ENCODE results near the gene MARCHF9.

MARCHF9 gene

GRCh38 chr12:57738661-57739237 lies 16.2 kb upstream of the MARCHF9 start, which contains the start of gene AGAP2:
AGAP2 (minus strand) TSS chr12:57738742; CDS start chr12:57738246, 496 bp downstream.
- H3K36me3 Mint-ChIP-seq, result peaks cover 14 to 34% of the 10 kb centered on the region in 2 donors
- peaks cover 26 to 35% of the 10 kb centered on the region in 2 donors for H3K4me1 Mint-ChIP-seq
- H3K4me3 Mint-ChIP-seq, result peak within 1 kb of the TSS in 1 of 2 donors; percentile 45

DNA sequence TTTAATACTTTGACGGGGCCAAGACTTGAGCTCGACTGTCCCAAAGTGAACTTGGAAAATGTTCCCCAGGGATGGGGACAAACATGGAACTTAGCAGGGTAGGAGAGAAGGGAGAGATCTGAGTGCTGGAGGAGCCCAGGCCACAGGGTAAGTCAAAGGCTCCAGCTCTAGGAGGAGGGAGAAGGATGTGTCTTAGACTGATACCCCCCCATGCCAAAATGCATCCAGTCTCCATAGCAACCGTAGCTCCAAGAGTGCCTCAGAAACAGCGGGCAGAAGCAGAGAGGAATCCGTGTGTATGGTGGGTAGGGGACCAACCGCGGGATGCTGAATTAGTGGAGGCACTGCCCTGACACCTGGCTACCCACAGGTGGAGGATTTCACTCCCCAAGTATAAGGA lies 15.5 kb upstream of the MARCHF9 start:
- peaks cover 29 to 40% of the 10 kb centered on the region in 2 donors for H3K4me1 Mint-ChIP-seq
- no peaks in the 10 kb centered on the region for H3K27me3 Mint-ChIP-seq
- ATAC-seq (replicated peaks) (no peak), DNase-seq (no peak)
- H3K27ac Mint-ChIP-seq, result peak overlapping the region; percentile 75
- H3K4me3 Mint-ChIP-seq, result peak overlapping the region in 1 of 2 donors; percentile 45
- no peaks in the 10 kb centered on the region for H3K9me3 Mint-ChIP-seq
- H3K36me3 Mint-ChIP-seq, result peaks cover 12 to 29% of the 10 kb centered on the region in 2 donors

More at GRCh38 chr12:57738661-57739237, 16.2 kb upstream of the MARCHF9 start, which contains the start of gene AGAP2:
- DNase-seq (no peak), ATAC-seq (replicated peaks) (no peak)
- Mint-ChIP-seq H3K27ac (peak within 1 kb of the TSS; percentile 75), H3K9me3 (no peaks in the 10 kb centered on the region), H3K27me3 (no peaks in the 10 kb centered on the region)

DNA sequence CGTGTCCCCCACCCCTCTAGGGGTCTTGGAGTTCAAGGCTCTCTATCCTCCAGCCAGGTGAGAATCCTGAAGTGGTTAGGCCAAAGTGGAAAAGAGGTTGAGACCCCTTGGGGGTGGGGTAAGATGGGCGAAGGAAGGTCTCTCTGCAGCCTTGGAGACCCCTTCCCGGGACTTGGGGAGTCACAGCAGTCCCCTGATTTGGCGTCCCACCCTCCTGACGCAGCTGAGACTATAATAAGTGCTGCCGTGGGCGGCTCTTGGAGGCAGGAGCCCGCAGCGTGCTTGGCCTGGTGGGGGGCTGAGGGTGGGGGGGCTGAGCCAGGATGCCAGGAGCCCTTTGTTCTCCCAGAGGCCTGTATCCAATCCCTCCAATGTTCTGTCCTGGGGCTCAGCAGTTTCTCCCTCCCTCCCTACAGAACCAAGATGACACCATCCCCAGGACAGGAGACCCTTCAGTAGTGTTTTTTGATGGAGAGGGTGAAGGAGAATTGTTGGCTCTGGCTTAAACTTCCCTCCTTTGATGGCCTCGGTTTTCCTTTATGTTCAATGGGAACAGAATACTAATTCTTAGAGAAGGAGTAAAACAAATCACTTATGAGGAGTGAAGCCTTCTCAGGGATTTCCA lies 14.9 kb upstream of the MARCHF9 start:
- no peak for DNase-seq
- Mint-ChIP-seq H3K36me3 (peaks cover 9 to 27% of the 10 kb centered on the region in 2 donors), H3K27ac (no peak overlapping the region), H3K4me3 (no peak overlapping the region), H3K27me3 (no peaks in the 10 kb centered on the region), H3K9me3 (no peaks in the 10 kb centered on the region), H3K4me1 (peaks cover 32 to 43% of the 10 kb centered on the region in 2 donors)
- no peak for ATAC-seq (replicated peaks)

GRCh38 chr12:57740656-57741412 lies 14.1 kb upstream of the MARCHF9 start:
- Mint-ChIP-seq H3K27me3 (no peaks in the 10 kb centered on the region), H3K4me1 (peaks cover 36 to 50% of the 10 kb centered on the region in 2 donors), H3K4me3 (peak overlapping the region; percentile 85 to 92), H3K36me3 (peaks cover 9 to 27% of the 10 kb centered on the region in 2 donors), H3K27ac (peak overlapping the region; percentile 91), H3K9me3 (no peaks in the 10 kb centered on the region)
- DNase-seq (no peak), ATAC-seq (replicated peaks) (peak; percentile 41)

DNA sequence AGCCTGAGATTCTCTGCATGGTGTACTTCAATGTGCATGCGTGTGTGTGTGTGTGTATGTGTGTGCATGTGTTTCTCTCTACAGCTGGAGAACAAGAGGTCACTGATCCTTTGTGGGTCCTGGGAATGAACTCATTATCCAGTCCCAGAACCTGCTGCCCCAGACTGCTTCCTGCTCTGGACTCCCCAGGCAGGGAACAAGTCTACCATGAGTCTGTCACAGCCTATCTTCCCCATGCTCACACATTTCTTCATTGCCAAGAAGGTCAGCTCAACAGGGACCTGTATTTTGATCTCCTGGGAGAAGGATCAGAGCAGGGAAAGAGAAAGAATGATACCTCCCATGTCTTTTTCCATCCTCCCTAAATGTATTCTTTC lies 13.5 kb upstream of the MARCHF9 start:
- H3K27me3 Mint-ChIP-seq, result no peaks in the 10 kb centered on the region
- H3K27ac Mint-ChIP-seq, result peak overlapping the region; percentile 91
- no peak for ATAC-seq (replicated peaks)
- H3K4me1 Mint-ChIP-seq, result peaks cover 41 to 55% of the 10 kb centered on the region in 2 donors
- peak overlapping the region; percentile 85 to 92 for H3K4me3 Mint-ChIP-seq
- H3K36me3 Mint-ChIP-seq, result peaks cover 10 to 29% of the 10 kb centered on the region in 2 donors
- H3K9me3 Mint-ChIP-seq, result no peaks in the 10 kb centered on the region
- DNase-seq, result no peak

- Mint-ChIP-seq H3K36me3 (peaks cover 10 to 29% of the 10 kb centered on the region in 2 donors), H3K27me3 (no peaks in the 10 kb centered on the region), H3K27ac (peak overlapping the region; percentile 91), H3K4me1 (peaks cover 40 to 58% of the 10 kb centered on the region in 2 donors), H3K4me3 (peak overlapping the region; percentile 85 to 92), H3K9me3 (no peaks in the 10 kb centered on the region)
- peak; percentile 67 to 70 for ATAC-seq (replicated peaks)
- DNase-seq, result peak; percentile 57
Observed at GRCh38 chr12:57741844-57742738, 12.8 kb upstream of the MARCHF9 start.

DNA sequence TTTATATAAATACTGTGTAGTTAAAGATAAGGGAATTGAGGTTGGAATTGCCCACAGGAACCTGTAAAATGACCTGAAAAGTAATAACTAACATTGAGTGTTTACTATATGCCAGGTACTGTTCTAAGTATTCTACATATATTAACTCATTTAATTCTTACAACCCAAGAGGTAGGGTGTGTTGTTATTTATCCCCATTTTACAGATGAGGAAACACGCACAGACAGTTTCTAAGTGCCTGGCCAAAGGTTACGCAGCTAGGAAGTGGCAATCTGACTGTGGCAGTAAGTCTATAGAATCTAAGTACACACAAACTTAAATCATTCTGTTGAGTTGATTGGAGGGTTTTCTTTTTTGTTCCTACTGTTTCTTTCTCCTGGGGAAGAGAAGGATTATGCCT lies 11.1 kb upstream of the MARCHF9 start:
- Mint-ChIP-seq H3K27me3 (no peaks in the 10 kb centered on the region), H3K9me3 (no peaks in the 10 kb centered on the region), H3K4me1 (peaks cover 40 to 62% of the 10 kb centered on the region in 2 donors), H3K27ac (no peak overlapping the region), H3K36me3 (peaks cover 19 to 44% of the 10 kb centered on the region in 2 donors), H3K4me3 (peak overlapping the region in 1 of 2 donors; percentile 96)
- DNase-seq (no peak), ATAC-seq (replicated peaks) (no peak)

DNA sequence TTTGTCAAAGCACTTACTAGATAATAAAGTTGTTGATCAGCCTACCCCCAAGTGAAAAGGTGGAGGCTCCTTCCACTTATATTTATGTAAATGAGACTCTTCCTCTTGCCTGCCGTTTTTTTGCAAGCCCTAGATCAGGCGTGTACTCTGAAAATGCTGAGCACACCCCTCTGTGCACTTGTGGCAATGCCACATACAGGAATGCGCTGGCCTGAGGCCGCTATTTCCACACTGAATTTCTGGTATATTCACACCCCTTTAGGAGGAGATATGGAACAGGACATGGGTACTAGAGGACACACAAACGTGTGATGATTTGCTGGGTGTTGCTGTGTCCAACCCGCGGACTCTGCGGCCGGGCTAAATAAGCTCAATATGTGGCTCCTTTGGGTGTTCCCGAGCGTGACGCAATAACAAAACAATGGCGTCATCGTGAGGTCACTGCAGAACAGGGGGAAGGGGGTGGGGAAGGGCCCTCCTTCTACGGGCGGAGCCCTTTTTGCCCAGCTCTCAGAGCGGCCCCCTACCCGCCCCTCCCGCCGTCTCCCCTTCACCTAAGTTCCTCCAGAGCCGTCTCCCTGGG lies 10.6 kb upstream of the MARCHF9 start:
- H3K36me3 Mint-ChIP-seq, result peaks cover 22 to 44% of the 10 kb centered on the region in 2 donors
- peaks cover 39 to 63% of the 10 kb centered on the region in 2 donors for H3K4me1 Mint-ChIP-seq
- no peaks in the 10 kb centered on the region for H3K27me3 Mint-ChIP-seq
- H3K9me3 Mint-ChIP-seq, result no peaks in the 10 kb centered on the region
- DNase-seq, result peak; percentile 71
- peak overlapping the region; percentile 96 for H3K4me3 Mint-ChIP-seq
- ATAC-seq (replicated peaks), result peak; percentile 66 to 68
- peak overlapping the region; percentile 99 for H3K27ac Mint-ChIP-seq

DNA sequence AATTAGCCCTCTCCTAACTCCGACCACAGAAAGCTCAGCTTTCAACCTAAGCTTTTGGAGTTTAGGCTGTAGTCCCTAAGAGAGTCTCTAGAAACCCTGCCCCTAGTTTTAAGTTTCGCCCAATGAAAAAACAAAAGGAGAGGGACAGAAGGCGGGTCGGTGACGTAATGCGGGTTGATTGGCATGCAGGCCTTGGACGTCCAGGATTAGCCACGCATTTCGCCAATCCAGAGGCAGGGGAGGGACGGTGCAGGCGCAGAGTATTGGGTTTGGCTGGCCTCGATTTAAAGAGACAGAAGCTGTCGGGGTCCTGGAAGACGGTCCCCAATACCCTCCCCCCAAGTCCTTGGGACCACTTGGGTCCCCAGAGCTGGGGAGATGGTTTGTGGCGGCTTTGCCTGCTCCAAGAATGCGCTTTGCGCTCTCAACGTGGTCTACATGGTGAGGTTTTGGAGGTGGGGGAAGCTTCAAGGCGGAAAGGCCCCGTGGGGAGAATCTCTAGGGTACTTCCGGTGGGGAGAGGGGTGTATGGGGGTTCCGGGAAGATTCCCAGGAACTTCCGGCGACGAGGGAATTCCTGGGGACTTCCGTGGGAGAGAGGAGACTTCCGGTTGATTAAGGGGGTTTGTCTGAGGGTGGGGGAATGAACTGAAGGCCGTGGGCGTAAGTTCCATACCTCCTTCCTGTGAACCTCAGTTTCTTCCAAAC lies 10.0 kb upstream of the MARCHF9 start, which contains the start of gene TSPAN31:
TSS of gene TSPAN31 (plus strand) at position 263 of the 708 bp plus-strand sequence. CDS start at position 379, 116 bp downstream.
- Mint-ChIP-seq H3K4me3 (peak within 1 kb of the TSS; percentile 96), H3K9me3 (no peaks in the 10 kb centered on the region), H3K36me3 (peaks cover 21 to 45% of the 10 kb centered on the region in 2 donors), H3K27ac (peak within 1 kb of the TSS; percentile 99), H3K27me3 (no peaks in the 10 kb centered on the region), H3K4me1 (peaks cover 36 to 57% of the 10 kb centered on the region in 2 donors)
- ATAC-seq (replicated peaks) (peak; percentile 89 to 91), DNase-seq (peak; percentile 89)

- Mint-ChIP-seq H3K27me3 (no peaks in the 10 kb centered on the region), H3K4me1 (peaks cover 38 to 58% of the 10 kb centered on the region in 2 donors), H3K27ac (peak overlapping the region; percentile 99), H3K4me3 (peak overlapping the region; percentile 96), H3K9me3 (no peaks in the 10 kb centered on the region), H3K36me3 (peaks cover 25 to 49% of the 10 kb centered on the region in 2 donors)
- ATAC-seq (replicated peaks), result no peak
- no peak for DNase-seq
Observed at GRCh38 chr12:57745485-57745881, 9.4 kb upstream of the MARCHF9 start.

GRCh38 chr12:57746025-57746424 lies 8.9 kb upstream of the MARCHF9 start:
- peak overlapping the region; percentile 96 for H3K4me3 Mint-ChIP-seq
- DNase-seq (no peak), ATAC-seq (replicated peaks) (no peak)
- peak overlapping the region; percentile 99 for H3K27ac Mint-ChIP-seq
- H3K9me3 Mint-ChIP-seq, result no peaks in the 10 kb centered on the region
- no peaks in the 10 kb centered on the region for H3K27me3 Mint-ChIP-seq
- H3K36me3 Mint-ChIP-seq, result peaks cover 29 to 52% of the 10 kb centered on the region in 2 donors
- peaks cover 33 to 58% of the 10 kb centered on the region in 2 donors for H3K4me1 Mint-ChIP-seq

- H3K27ac Mint-ChIP-seq, result no peak overlapping the region
- H3K4me3 Mint-ChIP-seq, result no peak overlapping the region
- H3K27me3 Mint-ChIP-seq, result no peaks in the 10 kb centered on the region
- H3K9me3 Mint-ChIP-seq, result no peaks in the 10 kb centered on the region
- peaks cover 41 to 68% of the 10 kb centered on the region in 2 donors for H3K4me1 Mint-ChIP-seq
- peaks cover 38 to 61% of the 10 kb centered on the region in 2 donors for H3K36me3 Mint-ChIP-seq
- DNase-seq (no peak), ATAC-seq (replicated peaks) (no peak)
Observed at GRCh38 chr12:57749061-57749460, 5.8 kb upstream of the MARCHF9 start.
